ENCODE results near the gene TRPM3. TPM values are rescaled to one million over a fixed set of nuclear protein-coding genes. Genes with fewer than 3 reads are reported as not detected.

The TRPM3 gene
- total and polyA plus RNA-seq, 2 of the 8 experiments (the other 6 are each of a cell fraction or from before 2014, with no cell fraction given): 2.4 to 10.9 TPM

DNA sequence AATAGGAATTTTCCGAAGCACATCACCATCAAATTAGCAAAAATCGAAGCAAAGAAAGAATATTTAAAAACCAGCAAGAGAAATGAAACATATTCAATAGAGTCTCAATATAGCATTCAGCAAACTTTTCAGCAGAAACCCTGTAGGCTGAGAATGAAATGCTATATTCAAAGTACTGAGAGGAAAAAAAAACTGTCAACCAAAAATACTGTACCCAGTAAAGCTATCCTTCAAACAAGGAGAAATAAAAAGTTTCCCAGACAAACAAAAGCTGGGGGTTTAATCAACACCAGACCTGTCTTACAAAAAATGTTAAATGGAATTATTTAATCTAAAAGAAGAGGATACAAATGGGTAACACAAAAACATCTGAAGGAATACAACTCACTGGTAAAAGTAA, 116.0 kb downstream of the TRPM3 start:
- no peak for FAIRE-seq

More for the DNA sequence above, 116.0 kb downstream of the TRPM3 start:
- no peaks in the 10 kb centered on the region; a peak in 1 of 8 replicates for H3K36me3 ChIP-seq (ENCODE audit: control insufficient read depth in 2 of 4, insufficient read depth in 4 of 4, low read length in 3 of 4)
- H2AK5ac ChIP-seq (ENCODE audit: low read depth, low read length): no peak overlapping the region
- H3K4me1 ChIP-seq (replicated peaks in 1 of 4; ENCODE audit: control insufficient read depth in 3 of 4, insufficient read depth in 4 of 4, low read length in 3 of 4): no peaks in the 10 kb centered on the region; a peak in 2 of 7 replicates
- POLR2A ChIA-PET (ENCODE audit: partially characterized antibody): no interaction called here
- TF ChIP-seq GTF2F1 (IDR thresholded peaks at IDR 0.05; ENCODE audit: borderline replicate concordance, low read depth, low read length) (no peak), RBBP5 (IDR thresholded peaks at IDR 0.05; ENCODE audit: borderline replicate concordance, low read depth, low read length) (no peak)
- no peak overlapping the region for H3K27ac ChIP-seq (ENCODE audit: low read depth, low read length)
- H3K27me3 ChIP-seq (replicated peaks in 1 of 4; ENCODE audit: control insufficient read depth in 3 of 4, extremely low read depth in 1 of 4, insufficient read depth in 3 of 4, low read length in 3 of 4): no peaks in the 10 kb centered on the region
- H4K91ac ChIP-seq (replicated peaks; ENCODE audit: insufficient read length, low read length): no peak overlapping the region
- no peak overlapping the region for H2BK120ac ChIP-seq (replicated peaks; ENCODE audit: low read depth, low read length)
- H4K8ac ChIP-seq (ENCODE audit: extremely low read depth, insufficient read depth, low read length): no peak overlapping the region
- H3K4ac ChIP-seq (replicated peaks; ENCODE audit: insufficient read length, low read depth, low read length): no peak overlapping the region
- WGBS, 2 experiments (ENCODE audit: extremely low coverage in 1 of 2, insufficient coverage in 1 of 2, insufficient read length in 1 of 2, insufficient replicate concordance in 2 of 2, low coverage in 1 of 2, low lambda C conversion rate in 2 of 2, missing lambda C conversion rate in 1 of 2): 94% methylated on average over 2 of the region's 2 CpGs; no CpG with 5 or more reads in 1 of the 2 experiments
- H2BK5ac ChIP-seq (ENCODE audit: low read depth, low read length): no peak overlapping the region
- H3K4me3 ChIP-seq (ENCODE audit: extremely low read depth in 1 of 4, insufficient read depth in 2 of 4, low read depth in 3 of 4, low read length in 4 of 4): no peak overlapping the region
- CTCF ChIA-PET (ENCODE audit: partially characterized antibody): interaction anchor here (0.6 to 2.2 kb wide), 3 partner anchors 90 to 244 kb away, joined by 3 to 10 read pairs (median 3); no protein-coding TSS in a partner anchor
- H3K23ac ChIP-seq (ENCODE audit: insufficient read length): no peak overlapping the region
- no peak overlapping the region for H2BK15ac ChIP-seq (ENCODE audit: low read length)
- H3K9ac ChIP-seq (replicated peaks in 1 of 4; ENCODE audit: extremely low read depth in 1 of 4, low read depth in 3 of 4, low read length in 3 of 4): no peak overlapping the region
- H3K14ac ChIP-seq (ENCODE audit: insufficient read length): no peak overlapping the region
- H3K23me2 ChIP-seq (ENCODE audit: low read depth, low read length): no peaks in the 10 kb centered on the region
- no peak overlapping the region for H3K56ac ChIP-seq (replicated peaks; ENCODE audit: insufficient read length, low read depth, low read length)
- H2AFZ ChIP-seq (ENCODE audit: low read length): no peak overlapping the region
- no peaks in the 10 kb centered on the region for H3K79me1 ChIP-seq (ENCODE audit: low read depth, low read length)
- DNase-seq (ENCODE audit: low read depth in 1 of 2, low spot score in 2 of 2): no peak
- no peak overlapping the region for H2BK12ac ChIP-seq (ENCODE audit: low read depth, low read length)
- no peak overlapping the region for H2BK20ac ChIP-seq (ENCODE audit: low read length)
- H4K5ac ChIP-seq (ENCODE audit: insufficient read length, low read depth, low read length): no peak overlapping the region
- H3K9me3 ChIP-seq (ENCODE audit: insufficient read depth in 2 of 2, low read depth in 1 of 2, low read length in 1 of 2): peaks cover 6 to 8% of the 10 kb centered on the region in 2 experiments; a peak in 2 of 4 replicates
- peaks cover 0 to 6% of the 10 kb centered on the region in 2 experiments; a peak in 1 of 4 replicates for H3K79me2 ChIP-seq (ENCODE audit: control insufficient read depth in 1 of 2, insufficient read depth in 2 of 2, low read length in 2 of 2)
- no peak overlapping the region for H3K4me2 ChIP-seq (ENCODE audit: insufficient read depth in 1 of 2, low read depth in 2 of 2, low read length in 2 of 2)
- no peaks in the 10 kb centered on the region for H4K20me1 ChIP-seq (replicated peaks in 1 of 2; ENCODE audit: control insufficient read depth in 1 of 2, insufficient read depth in 2 of 2, low read length in 2 of 2)
- H3K18ac ChIP-seq (ENCODE audit: extremely low read depth, low read length): no peak overlapping the region

Data from H1 (cell line).